HEK293T (cell line): Measurements from ENCODE around the gene ANKRD44.

Experiments used
- CTBP1 ChIP-seq: fragments of 450-650 bp; IDR thresholded peaks from 2 replicates; pipeline ENCODE4 v1.6.1; 2016; ENCODE audit warnings: borderline replicate concordance
- ELF4 ChIP-seq: fragments of 450-650 bp; IDR thresholded peaks from 2 replicates; pipeline ENCODE4 v1.6.1; 2017; ENCODE audit warnings: antibody characterized with exemption
- FOXA1 ChIP-seq: fragments of 450-650 bp; IDR thresholded peaks from 2 replicates; pipeline ENCODE4 v1.6.1; 2016; ENCODE audit warnings: mild to moderate bottlenecking
- FOXK2 ChIP-seq: fragments of 450-650 bp; IDR thresholded peaks from 2 replicates; pipeline ENCODE4 v1.6.1; 2016; ENCODE audit warnings: mild to moderate bottlenecking
- FOXM1 ChIP-seq: fragments of 450-650 bp; IDR thresholded peaks from 2 replicates; pipeline ENCODE4 v1.6.1; 2017; ENCODE audit warnings: mild to moderate bottlenecking, borderline replicate concordance
- LEF1 ChIP-seq: fragments of 450-650 bp; IDR thresholded peaks from 2 replicates; pipeline ENCODE4 v1.6.1; 2017; ENCODE audit warnings: mild to moderate bottlenecking, borderline replicate concordance
- NFRKB ChIP-seq: fragments of 450-650 bp; IDR thresholded peaks from 2 replicates; pipeline ENCODE4 v1.6.1; 2016; ENCODE audit warnings: mild to moderate bottlenecking, moderate library complexity
- SP1 ChIP-seq: fragments of 450-650 bp; IDR thresholded peaks from 2 replicates; pipeline ENCODE4 v1.6.1; 2017
- SUZ12 ChIP-seq: fragments of 450-650 bp; IDR thresholded peaks from 2 replicates; pipeline ENCODE4 v1.6.1; 2016; ENCODE audit warnings: mild to moderate bottlenecking
- TARDBP ChIP-seq: fragments of 450-650 bp; IDR thresholded peaks from 2 replicates; pipeline ENCODE4 v1.6.1; 2016

DNA sequence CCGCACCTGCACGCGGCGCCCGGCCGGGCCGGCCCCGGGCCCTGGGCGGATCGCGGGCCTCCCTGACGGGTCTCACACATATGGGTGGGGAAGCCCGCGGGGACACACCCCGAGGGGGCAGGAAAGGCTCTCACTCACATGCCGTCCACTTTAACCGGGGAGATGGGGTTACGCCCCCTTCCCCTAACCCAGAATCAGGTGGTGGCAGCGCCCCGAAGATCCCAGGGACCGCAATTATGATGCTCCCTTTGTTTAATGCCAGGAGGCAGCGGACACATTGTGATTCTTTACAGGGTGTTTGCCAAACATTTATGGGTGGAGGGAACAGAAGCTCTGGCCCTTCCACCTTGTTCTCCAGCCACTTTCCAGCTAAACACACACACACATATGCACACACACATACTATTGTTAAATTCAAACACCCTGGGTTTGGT lies 424 bp upstream of the ANKRD44 start:
- TF ChIP-seq FOXM1 (no peak), LEF1 (no peak), SP1 (no peak), CTBP1 (no peak), TARDBP (no peak), FOXK2 (no peak), ELF4 (no peak), SUZ12 (no peak), FOXA1 (no peak), NFRKB (no peak)
